ENCODE data around the gene ETHE1. TPM values are rescaled to one million over a fixed set of nuclear protein-coding genes. Genes with fewer than 3 reads are reported as not detected.

The ETHE1 gene
- total RNA-seq, 1 donor: 52.1 TPM

DNA sequence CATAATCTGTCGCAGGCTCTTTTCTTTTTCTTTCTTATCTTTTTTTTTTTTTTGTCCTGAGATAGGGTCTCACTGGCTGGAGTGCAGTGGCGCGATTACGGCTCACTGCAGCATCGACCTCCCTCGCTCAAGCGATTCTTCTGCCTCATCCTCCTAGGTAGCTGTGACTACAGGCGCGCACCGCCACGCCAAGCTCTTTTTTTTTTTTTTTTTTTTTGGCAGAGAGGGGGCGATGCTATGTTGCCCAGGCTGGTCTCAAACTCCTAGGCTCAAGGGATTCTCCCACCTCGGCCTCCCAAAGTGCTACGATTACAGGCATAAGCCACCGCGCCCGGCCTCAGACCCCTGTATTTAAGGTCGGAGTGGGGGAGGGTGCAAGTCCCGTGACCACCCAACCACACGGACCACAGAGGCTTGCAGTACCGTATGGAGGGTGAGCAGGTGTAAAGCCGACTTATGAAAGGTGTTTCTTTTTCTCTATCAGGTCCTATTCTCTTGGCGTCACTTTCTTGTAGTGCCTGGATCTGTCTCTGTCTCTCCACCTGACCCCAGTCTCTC lies 24.5 kb downstream of the ETHE1 start:
- Histone ChIP-seq H3K4me3 (ENCODE audit: insufficient read depth, low read length) (peak overlapping the region; percentile 94), H3K36me3 (ENCODE audit: insufficient read depth, low read length) (no peaks in the 10 kb centered on the region), H3K79me2 (ENCODE audit: insufficient read depth, low read length) (no peaks in the 10 kb centered on the region), H3K27me3 (ENCODE audit: insufficient read depth, low read length) (no peaks in the 10 kb centered on the region), H3K4me2 (ENCODE audit: insufficient read depth, low read length) (peak overlapping the region; percentile 96), H3K9me3 (ENCODE audit: low read depth, low read length) (no peaks in the 10 kb centered on the region), H3K4me1 (ENCODE audit: insufficient read depth, low read length) (peaks cover 16% of the 10 kb centered on the region), H2AFZ (ENCODE audit: low read length) (no peak overlapping the region), H3K27ac (ENCODE audit: low read depth, low read length) (no peak overlapping the region), H4K20me1 (ENCODE audit: insufficient read depth, low read length) (no peaks in the 10 kb centered on the region)
- TF ChIP-seq CTCF (IDR thresholded peaks at IDR 0.05; ENCODE audit: extremely low read depth, low read depth, low read length): no peak
- DNase-seq (ENCODE audit: insufficient read length, low spot score, missing footprints): no peak

GRCh38 chr19:43501661-43502418 lies 25.2 kb downstream of the ETHE1 start:
- no peak overlapping the region for H3K27ac ChIP-seq (ENCODE audit: low read depth, low read length)
- H3K27me3 ChIP-seq (ENCODE audit: insufficient read depth, low read length): no peaks in the 10 kb centered on the region
- H3K4me2 ChIP-seq (ENCODE audit: insufficient read depth, low read length): peak overlapping the region; percentile 43
- peaks cover 1% of the 10 kb centered on the region for H3K36me3 ChIP-seq (ENCODE audit: insufficient read depth, low read length)
- peaks cover 16% of the 10 kb centered on the region for H3K4me1 ChIP-seq (ENCODE audit: insufficient read depth, low read length)
- DNase-seq (ENCODE audit: insufficient read length, low spot score, missing footprints): peak; percentile 63
- TF ChIP-seq CTCF (IDR thresholded peaks at IDR 0.05; ENCODE audit: extremely low read depth, low read depth, low read length): no peak
- no peak overlapping the region for H3K4me3 ChIP-seq (ENCODE audit: insufficient read depth, low read length)
- H2AFZ ChIP-seq (ENCODE audit: low read length): no peak overlapping the region
- H4K20me1 ChIP-seq (ENCODE audit: insufficient read depth, low read length): no peaks in the 10 kb centered on the region
- no peaks in the 10 kb centered on the region for H3K79me2 ChIP-seq (ENCODE audit: insufficient read depth, low read length)
- no peaks in the 10 kb centered on the region for H3K9me3 ChIP-seq (ENCODE audit: low read depth, low read length)

GRCh38 chr19:43499042-43499441 lies 28.0 kb downstream of the ETHE1 start:
- H3K27ac ChIP-seq (ENCODE audit: low read depth, low read length): no peak overlapping the region
- H3K4me3 ChIP-seq (ENCODE audit: insufficient read depth, low read length): no peak overlapping the region
- peaks cover 13% of the 10 kb centered on the region for H3K36me3 ChIP-seq (ENCODE audit: insufficient read depth, low read length)
- H2AFZ ChIP-seq (ENCODE audit: low read length): no peak overlapping the region
- no peak overlapping the region for H3K4me2 ChIP-seq (ENCODE audit: insufficient read depth, low read length)
- no peaks in the 10 kb centered on the region for H3K79me2 ChIP-seq (ENCODE audit: insufficient read depth, low read length)
- H4K20me1 ChIP-seq (ENCODE audit: insufficient read depth, low read length): no peaks in the 10 kb centered on the region
- H3K27me3 ChIP-seq (ENCODE audit: insufficient read depth, low read length): no peaks in the 10 kb centered on the region
- no peak for DNase-seq (ENCODE audit: insufficient read length, low spot score, missing footprints)
- H3K9me3 ChIP-seq (ENCODE audit: low read depth, low read length): no peaks in the 10 kb centered on the region
- peaks cover 12% of the 10 kb centered on the region for H3K4me1 ChIP-seq (ENCODE audit: insufficient read depth, low read length)
- TF ChIP-seq CTCF (IDR thresholded peaks at IDR 0.05; ENCODE audit: extremely low read depth, low read depth, low read length): no peak

- Histone ChIP-seq H2AFZ (ENCODE audit: low read length) (no peak overlapping the region), H3K79me2 (ENCODE audit: insufficient read depth, low read length) (no peaks in the 10 kb centered on the region), H3K4me3 (ENCODE audit: insufficient read depth, low read length) (no peak overlapping the region), H3K4me1 (ENCODE audit: insufficient read depth, low read length) (peaks cover 12% of the 10 kb centered on the region), H4K20me1 (ENCODE audit: insufficient read depth, low read length) (no peaks in the 10 kb centered on the region), H3K27me3 (ENCODE audit: insufficient read depth, low read length) (no peaks in the 10 kb centered on the region), H3K27ac (ENCODE audit: low read depth, low read length) (no peak overlapping the region), H3K9me3 (ENCODE audit: low read depth, low read length) (no peaks in the 10 kb centered on the region), H3K4me2 (ENCODE audit: insufficient read depth, low read length) (no peak overlapping the region), H3K36me3 (ENCODE audit: insufficient read depth, low read length) (peaks cover 14% of the 10 kb centered on the region)
- no peak for DNase-seq (ENCODE audit: insufficient read length, low spot score, missing footprints)
- TF ChIP-seq CTCF (IDR thresholded peaks at IDR 0.05; ENCODE audit: extremely low read depth, low read depth, low read length): no peak
Observed at GRCh38 chr19:43498233-43498842, 28.7 kb downstream of the ETHE1 start.

Measured in osteoblast (primary cell).